Fibroblast of lung (primary cell): ENCODE data around the gene MYO1E.

Source experiments
- EZH2 ChIP-seq: IDR thresholded peaks from 2 replicates; pipeline ENCODE4 v1.5.1; 2012; ENCODE audit warnings: low read length, control low read depth, mild to moderate bottlenecking; ENCODE audit errors: missing control alignments
- TF ChIP-seq, protein P1 (sequence below), 2 donors: IDR thresholded peaks in 1 of 2; conservative IDR thresholded peaks in 1 of 2; 1 replicate in 1 of 2; 2 replicates in 1 of 2; pipeline ENCODE4 v1.5.1; 2011 to 2012; ENCODE audit warnings: low read length in 2 of 2, control low read depth in 1 of 2, inconsistent platforms in 1 of 2, low read depth in 1 of 2, mild to moderate bottlenecking in 1 of 2

DNA sequence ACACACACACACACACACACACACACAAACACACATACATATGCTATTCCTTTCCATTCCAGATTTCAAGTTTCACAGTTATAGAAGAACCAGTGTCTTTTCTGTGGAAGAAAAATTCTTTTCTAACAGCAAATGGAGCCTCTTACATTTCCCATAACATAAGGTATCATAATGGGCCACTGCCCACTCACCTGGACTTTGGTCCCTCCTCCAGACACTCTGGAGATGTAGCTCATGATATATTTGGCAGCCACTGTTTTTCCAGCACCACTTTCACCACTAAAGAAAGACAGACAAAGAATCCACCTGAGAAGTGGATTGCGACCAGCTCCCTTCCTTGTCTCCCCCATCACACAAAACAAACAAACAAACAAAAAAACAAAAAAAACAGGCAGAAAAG, 136.3 kb downstream of the MYO1E start:
- TF ChIP-seq, protein P1, sequence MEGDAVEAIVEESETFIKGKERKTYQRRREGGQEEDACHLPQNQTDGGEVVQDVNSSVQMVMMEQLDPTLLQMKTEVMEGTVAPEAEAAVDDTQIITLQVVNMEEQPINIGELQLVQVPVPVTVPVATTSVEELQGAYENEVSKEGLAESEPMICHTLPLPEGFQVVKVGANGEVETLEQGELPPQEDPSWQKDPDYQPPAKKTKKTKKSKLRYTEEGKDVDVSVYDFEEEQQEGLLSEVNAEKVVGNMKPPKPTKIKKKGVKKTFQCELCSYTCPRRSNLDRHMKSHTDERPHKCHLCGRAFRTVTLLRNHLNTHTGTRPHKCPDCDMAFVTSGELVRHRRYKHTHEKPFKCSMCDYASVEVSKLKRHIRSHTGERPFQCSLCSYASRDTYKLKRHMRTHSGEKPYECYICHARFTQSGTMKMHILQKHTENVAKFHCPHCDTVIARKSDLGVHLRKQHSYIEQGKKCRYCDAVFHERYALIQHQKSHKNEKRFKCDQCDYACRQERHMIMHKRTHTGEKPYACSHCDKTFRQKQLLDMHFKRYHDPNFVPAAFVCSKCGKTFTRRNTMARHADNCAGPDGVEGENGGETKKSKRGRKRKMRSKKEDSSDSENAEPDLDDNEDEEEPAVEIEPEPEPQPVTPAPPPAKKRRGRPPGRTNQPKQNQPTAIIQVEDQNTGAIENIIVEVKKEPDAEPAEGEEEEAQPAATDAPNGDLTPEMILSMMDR (conservative IDR thresholded peaks at IDR 0.05 in 1 of 2, IDR thresholded peaks at IDR 0.05 in 1 of 2; ENCODE audit: low read depth in 1 of 2, low read length in 2 of 2), result no peak
- no peak for TF ChIP-seq EZH2
